Activated CD8-positive, alpha-beta memory T cell treated with anti-CD3 and anti-CD28 coated beads for 24 hours (primary cell): ENCODE results near the gene ABCG1.
"Not testable (repeated sequence)": the region's sequence is repeated elsewhere in the genome, so short reads cannot be mapped to it uniquely, and the experiment has no call there.

ENCODE experiments used
- DNase-seq: peaks from one replicate; pipeline ENCODE4 v3.0.0-alpha.2; 2020

Gene ABCG1

DNA sequence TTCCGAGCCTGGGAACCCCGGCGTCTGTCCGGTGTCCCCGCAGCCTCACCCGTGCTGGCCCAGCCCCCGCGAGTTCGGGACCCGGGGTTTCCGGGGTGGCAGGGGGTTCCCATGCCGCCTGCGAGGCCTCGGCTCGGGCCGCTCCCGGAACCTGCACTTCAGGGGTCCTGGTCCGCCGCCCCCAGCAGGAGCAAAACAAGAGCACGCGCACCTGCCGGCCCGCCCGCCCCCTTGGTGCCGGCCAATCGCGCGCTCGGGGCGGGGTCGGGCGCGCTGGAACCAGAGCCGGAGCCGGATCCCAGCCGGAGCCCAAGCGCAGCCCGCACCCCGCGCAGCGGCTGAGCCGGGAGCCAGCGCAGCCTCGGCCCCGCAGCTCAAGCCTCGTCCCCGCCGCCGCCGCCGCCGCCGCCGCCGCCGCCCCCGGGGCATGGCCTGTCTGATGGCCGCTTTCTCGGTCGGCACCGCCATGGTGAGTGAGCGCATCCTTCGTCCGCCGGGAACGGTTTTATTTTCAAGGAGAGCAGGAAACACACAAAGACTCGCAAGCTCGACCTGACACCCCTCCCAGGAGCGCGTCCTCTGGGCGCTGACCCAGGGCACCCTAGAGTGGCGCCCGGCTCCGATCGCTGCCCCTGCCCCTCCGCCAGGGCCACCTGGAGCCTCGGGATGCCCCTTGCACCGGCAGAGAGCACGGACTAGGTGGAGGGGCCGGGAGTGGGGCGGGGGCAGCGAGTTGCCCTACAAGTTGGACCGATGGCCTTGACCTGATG, at the start of gene ABCG1:
Gene ABCG1 (plus strand): TSS at position 305 of the 770 bp plus-strand sequence. CDS start 123 bp downstream, at position 428.
- peak; percentile 77 for DNase-seq

DNA sequence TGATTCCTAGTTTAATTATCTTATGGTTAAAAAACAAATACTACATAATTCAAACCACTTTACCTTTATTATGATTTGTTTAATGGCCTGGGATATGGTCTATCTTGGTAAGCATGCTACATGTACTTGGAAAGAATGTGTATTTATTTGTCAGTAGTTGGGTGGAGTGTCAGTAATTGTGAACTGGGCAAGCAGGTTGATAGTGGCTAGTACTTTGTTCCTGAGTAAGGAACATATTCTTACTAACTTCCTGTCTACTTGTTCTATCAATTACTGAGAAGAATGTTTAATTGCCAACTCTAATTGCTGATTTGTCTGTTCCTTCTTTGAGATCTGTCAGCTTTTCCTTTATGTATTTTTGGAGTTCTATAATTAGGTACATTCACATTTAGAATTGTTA, 49.2 kb upstream of the ABCG1 start:
- no peak for DNase-seq

DNA sequence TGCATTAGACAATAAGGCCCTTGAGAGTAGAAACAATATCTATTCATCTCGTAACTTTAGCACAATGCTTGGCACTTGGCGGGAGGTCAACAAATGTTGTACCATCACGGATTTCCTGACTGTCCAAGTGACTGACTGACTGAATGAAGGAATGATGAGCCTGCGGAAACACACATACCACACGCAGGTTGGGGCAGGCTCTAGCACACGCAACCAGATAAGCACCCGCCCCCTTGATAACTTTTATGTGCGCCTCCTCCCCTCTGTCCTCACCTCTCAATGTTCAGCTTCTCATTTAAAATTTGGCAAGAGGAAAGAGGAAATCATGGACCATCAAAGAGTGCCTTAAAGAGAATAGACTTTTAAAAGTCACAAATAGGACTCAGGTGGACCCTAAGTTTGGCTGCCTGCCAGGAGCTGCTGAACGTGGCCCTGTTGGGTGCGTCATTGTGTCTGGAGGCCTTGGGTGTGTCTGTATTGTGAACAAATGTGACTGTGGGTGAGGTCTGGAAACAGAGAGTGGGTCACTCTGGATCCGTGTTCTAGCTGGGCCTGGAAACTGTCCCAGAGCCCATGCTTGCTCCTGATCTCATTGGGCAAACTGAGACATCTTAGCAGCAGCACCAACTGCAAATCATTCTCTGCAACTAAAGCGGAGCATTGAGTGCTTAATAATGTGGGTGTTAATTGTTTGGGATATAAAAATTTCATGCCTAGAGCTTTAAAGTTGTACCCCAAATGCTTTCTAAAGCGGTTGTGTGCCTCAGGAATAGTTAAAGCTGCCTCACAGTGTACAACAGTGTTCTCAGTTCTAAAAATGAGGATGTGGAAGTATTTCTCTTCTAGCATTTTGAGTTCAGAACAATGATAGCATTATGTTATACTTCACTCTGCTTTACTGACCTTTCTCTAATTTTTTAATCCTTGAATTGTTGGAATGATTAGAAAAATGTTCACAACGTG, 47.6 kb upstream of the ABCG1 start:
- peak; percentile 42 for DNase-seq

DNA sequence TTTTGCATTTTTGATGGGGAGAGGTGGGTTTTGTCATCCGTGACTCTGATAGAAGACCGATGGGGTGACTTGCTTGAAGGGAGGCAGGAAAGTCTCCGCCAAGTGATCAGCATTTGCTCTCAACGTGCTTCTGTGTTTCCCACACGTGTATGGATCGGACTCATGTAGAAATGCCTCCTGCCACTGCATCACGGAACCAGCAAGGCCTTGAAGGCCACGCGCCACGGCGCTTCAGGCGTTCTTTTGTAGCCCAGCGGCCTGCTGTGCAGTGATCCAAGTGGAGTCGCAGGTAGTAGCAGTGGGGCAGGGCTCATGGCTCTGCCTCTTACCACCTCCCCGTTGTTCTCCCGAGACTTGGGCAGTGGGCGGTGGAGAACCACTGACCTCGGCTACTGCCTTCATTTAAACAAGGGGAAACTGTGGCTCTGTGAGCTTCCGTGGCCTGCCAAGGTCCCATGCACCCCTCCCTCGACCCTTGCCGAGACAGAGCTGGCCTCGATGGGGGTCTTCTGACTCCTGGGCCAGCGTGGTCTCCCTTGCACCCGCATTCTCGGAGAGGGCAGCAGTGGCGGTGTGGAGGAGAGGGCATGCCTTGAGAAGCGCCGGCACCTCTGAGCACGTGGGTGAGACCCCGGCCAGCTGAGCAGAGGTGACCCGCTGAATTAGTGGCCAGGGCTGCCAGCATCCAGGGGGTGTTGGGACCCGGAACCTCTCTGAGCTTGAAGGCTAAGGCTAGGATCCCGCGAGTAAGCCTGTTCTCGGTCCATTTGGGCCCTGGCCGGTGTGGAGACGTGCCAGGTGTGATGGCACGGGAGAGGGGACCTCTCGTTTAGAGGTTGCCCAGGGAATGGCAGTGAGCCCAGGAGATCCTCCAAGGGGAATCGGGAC, 46.1 kb upstream of the ABCG1 start:
- DNase-seq, result peak; percentile 47

DNA sequence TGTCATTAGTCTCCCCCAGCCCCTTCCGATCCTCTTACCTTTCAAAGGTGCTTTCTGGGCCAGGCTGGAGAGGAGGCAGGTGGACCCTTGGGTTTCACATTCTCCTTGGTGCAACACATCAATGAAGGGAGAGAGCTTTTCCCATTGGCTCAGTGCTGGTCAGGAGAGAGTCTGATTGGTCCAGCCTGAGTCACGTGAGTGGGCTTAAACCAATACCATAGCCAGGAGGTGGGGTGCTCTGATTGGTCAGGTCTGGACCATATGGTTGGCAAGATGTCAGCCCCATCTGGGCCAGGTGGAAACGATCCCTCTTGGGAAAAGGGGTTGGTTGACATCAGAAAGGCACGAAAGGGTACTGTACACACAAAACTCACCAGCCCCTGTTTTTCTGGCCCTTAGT, 44.8 kb upstream of the ABCG1 start:
- peak; percentile 47 for DNase-seq

DNA sequence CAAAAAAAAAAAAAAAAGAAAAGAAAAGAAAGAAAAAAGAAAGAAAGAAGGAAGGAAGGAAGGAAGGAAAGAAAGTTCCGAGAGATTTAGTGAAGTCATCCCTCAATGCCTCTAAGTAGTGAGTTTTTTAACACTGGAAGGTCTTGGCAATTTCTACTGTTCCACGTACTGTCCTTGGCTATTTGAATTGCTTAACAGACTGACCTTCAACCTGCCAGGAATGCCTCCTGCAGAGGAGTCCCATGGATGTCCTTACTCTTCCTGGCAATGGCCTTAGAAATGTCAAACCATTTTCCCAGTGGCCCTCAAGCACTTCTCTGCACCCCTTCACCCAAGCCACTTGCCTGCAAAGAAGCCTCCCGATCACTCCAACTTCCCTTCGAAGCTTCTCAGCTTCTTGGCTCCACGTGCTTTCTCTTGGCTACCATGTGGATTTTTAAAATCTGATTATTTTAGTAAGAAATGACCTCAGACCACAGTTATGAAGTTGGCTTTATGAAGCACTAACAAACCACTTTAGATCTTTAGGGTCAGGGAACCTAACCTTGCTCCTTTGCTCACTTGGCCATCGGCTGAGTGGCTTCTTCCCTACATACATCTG, 43.7 kb upstream of the ABCG1 start:
- DNase-seq, result peak; percentile 33

DNA sequence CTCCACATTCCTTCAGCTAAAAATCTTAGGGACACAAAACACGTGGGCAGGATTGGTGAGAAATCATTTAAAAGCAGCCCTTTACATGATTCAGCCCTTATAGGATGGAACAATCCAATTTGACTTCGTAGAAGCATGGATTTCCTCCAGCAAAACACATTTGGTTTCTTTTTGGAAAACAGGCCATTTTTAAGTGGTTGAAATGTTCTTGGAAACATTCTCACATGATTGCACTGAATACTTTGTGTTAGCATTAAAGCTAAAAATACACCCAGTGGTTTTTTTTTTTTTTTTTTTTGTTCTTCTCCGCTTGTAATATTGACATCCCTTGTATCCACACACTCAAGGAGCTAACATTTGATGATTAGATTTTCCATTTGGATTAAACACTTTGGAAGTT, 42.1 kb upstream of the ABCG1 start:
- no peak for DNase-seq

DNA sequence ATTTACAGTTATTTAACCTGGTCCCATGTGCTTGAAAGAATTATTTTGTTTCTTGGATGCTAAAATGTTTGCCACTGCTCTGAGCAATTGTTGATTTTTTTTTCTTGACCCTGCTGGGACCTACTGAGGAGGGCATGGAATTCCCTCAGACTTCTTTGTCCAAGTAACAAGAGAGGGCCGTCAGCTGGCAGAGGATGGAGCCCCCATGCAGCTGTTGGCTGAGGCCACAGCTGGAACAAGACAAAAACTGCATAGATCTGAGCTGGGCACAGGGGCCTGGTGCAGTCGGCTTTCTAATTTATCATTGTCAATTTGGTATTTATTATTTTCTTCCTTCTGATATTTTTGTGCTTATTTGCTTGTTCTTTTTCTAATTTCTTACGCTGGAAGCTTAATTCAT, 39.6 kb upstream of the ABCG1 start:
- DNase-seq, result peak; percentile 21

DNA sequence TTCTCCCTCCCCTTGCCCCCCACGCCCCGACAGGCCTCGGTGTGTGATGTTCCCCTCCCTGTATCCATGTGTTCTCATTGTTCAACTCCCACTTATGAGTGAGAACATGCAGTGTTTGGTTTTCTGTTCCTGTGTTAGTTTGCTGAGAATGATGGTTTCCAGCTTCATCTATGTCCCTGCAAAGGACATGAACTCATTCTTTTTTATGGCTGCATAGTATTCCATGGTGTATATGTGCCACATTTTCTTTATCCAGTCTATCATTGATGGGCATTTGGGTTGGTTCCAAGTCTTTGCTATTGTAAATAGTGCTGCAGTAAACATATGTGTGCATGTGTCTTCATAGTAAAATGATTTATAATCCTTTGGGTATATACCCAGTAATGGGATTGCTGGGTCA, 38.9 kb upstream of the ABCG1 start:
- not testable (repeated sequence) for DNase-seq

DNA sequence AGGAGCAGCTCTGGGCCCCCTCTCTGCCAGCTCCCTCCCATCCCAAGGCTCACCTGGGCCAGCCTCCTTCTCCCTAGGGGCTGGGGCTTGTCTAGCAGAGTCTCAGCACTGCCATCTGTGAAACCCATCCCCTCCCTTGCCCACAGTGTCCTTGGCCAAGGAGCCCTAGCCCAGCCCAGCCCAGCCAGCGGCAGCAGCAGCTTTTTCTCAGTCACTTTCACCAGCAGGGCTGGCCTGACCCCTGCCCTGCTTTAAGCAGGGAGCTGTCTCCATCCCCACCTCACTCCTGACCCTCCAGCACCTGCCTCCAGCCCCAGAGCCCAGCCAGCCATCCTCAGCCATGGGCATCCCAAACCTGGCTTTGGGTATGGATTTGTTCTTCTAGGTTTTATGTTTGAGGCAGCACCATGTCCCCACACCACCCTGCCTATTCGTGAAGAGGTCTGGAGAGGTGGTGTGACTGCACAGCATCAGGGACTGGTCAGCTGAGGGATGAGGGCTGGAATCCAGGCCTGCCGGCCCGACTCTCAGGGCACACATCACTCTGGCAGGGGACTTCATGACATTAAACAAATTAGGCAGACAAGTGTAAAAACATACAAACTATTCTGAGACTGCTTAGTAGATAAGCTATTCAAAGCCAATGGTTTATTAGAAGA, 36.1 kb upstream of the ABCG1 start:
- DNase-seq, result no peak

DNA sequence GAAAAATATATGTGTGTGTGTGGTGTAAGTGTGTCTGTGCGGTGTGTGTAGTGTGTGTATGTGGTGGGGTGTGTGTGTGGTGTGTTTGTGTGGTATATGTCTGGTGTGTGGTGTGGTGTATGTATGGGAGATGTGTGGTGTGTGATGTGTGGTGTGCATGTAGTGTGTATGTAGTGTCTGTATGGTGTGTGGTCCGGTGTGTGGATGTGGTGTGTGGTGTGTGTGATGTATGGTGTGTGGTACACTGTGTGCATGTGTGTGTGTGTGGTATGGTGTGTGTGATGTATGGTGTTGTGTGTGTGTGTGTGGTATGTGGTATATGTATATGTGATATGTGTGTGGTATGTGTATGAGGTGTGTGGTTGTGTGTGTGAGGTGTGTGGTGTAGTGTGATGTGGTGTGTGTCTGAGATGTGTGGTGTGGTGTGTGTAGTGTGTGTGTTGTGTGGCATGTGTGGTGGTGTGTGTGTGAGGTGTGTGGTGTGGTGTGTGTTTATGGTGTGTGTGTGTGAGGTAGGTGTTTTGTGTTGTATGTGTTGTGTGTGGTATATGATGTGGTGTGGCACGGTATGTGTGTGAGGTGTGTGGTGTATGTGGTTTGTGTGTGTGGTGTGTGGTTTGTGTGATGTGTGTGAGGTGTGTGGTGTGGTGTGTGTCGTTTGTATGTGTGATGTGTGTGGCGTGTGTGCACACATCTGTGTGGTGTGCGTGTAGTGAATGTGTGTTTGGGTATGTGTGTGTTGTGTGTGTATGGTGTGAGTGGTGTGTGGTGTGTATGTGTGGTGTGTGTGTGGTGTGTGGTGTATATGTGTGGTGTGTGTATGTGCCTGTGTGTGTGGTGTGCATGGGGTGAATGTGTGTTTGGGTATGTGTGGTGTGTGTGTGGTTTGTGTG, 35.3 kb upstream of the ABCG1 start:
- DNase-seq, result no peak

DNA sequence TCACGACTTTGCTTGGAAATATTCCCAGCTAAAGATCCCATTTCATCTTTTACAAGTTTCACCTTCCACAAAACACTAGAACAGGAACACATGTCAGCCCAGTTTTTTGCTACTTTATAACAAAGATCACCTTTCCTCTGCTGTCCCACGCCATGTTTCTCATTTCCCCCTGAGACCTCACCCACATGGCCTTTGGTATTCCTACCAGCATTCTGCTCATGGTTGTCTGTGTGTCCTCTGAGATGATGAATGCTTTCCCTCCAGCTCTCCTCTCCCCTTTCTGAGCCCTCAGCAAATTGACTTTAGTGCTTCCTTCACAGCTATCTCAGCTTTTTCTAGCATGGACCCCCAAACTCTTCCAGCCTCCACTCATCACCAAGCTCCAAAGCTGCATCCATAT, 32.3 kb upstream of the ABCG1 start:
- no peak for DNase-seq

DNA sequence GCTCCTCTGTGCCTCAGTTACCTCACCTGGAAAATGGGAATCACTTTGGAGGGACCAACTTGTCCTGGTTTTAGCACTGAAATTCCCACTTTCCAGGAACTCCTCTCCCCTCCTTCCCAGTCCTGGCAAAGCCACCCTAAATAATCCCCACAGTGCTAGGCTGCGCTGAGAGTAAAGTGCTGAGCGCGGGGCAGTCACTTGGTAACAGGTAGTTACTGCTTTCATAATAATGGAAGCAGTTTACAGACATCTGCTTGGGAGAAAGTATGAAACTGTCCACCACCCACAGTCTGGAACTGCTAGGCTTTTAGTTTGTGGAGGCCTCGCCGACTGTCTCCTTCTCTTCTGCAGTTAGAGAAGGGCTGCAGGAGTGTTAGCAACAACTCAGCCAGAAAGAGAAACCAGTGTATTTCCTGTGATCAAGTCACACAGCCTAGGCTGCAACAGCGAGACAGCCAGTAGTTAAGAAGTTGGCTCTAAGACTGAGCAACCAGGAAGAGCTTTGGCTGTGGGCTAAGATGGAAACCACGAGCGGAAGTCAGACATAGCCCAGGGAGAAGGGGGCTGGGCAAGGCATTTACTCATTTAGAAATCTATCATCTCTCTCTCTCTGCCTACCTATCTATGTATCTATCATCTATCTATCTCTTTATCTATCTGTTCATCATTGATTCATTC, 30.8 kb upstream of the ABCG1 start:
- peak; percentile 80 for DNase-seq

DNA sequence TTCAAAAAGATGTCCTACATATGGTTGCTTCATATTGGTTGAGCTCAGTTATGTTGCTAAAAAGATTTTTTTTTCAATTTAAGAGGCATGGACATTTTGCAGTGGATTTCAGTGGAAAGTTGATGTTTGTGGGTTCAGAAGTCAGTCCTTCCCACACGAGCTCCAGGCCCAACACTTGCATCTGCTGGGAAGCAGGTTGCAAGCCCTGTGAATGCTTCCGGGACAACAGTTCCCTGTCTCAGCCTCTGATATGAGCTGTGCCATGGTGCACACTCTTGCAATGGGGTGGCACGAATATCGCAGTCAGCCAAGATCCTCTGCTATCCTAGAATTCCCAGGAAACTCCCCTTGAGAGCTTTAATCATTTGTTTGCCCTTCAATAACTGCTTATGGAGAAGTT, 30.3 kb upstream of the ABCG1 start:
- no peak for DNase-seq

DNA sequence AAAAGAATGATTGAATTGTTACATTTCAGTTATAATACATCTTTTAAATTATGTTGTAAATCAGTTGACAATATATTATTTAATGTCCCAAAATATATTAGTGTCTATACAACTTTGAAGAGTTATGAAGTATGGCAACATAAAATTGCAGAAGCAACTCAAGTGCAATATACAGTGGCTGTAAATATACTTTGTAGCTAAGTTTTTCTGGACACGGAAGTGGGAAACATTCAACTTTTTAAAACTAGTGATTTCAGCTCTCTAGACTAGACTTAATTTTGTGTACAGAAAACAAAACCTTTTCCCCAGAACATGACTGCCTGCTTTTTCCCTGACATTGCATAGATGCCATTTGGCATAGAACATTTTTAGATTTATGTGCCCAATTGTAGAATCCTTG, 29.5 kb upstream of the ABCG1 start:
- no peak for DNase-seq

DNA sequence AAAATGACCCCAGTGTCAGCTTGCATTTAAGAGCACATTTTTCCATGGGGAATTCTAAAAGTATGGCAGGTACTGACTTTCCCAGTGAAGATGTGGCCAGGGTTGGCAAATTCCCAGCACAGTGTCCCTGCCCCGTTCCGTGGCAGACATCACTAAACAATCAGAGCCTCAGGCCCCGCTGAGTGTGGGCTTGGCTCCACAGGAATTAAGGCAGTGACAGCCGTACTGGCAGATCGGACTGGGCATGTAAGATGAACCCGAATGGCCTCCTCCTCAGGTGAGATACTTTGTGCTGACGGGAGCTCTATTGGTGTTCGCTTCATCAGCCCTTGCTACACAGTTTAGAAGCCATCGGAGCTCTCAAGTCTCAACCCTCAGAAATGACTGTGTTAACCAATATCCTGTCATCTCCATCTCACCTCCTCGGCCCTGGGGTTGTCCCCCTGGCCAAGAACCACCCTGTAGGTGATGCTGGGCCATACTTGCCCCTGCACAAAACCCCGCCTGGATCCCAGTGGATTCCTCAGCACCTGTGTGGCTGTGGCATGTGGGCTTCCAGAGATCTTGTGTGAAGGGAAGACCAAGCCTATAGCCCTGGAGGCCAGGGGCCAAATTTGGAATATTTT, 29.0 kb upstream of the ABCG1 start:
- DNase-seq, result no peak

DNA sequence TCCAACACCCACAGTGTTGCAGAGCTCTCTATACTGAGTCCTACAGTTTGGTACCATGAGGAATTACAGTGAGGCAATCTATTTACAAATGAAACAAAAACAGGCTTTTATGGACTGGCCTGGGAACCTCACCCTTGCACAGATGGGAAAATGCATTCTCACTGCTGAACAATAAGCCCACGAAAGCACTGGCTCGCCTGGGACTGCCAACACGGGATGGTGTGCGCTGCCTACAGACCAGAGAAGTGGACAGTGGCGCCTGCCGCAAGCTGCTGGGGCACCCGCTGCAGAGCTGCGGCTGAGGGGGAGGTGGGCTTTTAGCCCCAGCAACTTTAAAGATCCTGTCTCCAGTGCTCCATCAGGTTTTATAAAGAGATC, 28.5 kb upstream of the ABCG1 start:
- DNase-seq, result no peak

DNA sequence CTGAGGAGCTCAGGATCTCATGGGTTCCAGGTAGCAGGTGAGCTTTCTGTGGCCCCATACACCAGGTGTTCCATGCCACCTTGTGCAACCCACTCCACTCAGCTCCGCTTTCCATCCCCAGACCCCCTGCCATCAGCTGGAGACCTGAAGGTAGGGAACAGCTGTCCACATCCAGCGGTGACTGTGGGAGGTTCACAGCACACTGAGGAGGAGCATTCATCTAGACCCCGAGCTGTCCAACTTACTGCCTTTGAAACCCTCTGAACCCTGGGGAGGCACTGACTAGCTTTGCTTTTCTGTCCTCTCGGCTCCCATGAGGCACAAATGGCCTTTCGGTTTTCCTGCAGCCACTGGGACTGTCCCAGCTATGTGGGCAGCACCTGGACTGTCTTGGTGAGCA, 27.9 kb upstream of the ABCG1 start:
- no peak for DNase-seq

DNA sequence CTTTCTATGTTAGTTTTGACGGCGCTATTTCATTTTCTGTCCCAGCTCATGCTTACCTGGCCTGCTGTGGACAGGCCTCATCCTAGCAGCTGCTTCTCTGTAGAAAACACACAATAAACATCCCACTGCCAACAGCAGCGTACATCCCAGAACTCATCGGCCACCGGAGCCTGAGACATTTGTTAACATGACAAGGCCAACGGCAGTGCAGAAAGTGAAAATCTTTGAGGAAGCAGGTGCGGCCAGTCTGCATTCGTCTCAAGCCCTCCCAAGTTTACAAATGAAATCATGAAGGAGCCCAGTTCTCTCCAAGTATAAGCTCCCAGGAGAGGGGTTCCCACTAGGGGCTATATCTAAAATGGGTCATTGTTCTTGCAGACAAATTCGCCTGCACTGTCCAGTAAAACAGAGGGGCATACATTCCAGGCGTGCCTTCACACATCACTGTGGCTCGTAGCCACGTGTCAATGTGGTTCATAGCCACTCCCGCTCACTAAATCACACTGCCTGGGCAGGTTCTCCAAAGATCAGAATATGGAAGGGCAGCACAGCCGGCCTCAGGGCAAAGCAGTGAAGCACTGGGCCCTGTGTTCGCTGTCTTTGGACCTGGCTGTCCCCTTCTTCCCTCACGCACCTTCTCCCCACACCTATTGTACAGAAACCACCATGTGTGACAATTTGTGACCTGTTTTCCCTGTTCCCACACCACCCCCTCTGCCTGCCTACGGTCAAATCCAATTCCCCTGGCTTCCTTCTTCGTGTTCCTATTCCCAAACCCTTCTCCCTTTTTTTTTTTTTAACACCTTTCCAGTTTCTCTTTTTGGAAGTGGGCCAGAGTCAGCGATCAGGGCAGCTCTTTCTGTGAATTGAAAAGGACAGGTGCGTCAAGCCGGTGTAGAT, 27.0 kb upstream of the ABCG1 start:
- DNase-seq, result no peak
